Stimulated activated memory B cell treated with anti-CD40 and anti-IgM and Interleukin-4, amounts not matched to agents 10 μg/mL and 1 μg/mL and 100 μg/mL, for 72 hours (primary cell): Measurements from ENCODE around the gene EFNB2.

Source experiments
- ATAC-seq: fragments of 150-1000 bp; cut with Tn5 transposase; 2 replicates; pipeline ENCODE4 v1.10.0; 2021
- H3K27ac Mint-ChIP-seq: one replicate; pipeline ENCODE4 v1.8.0; 2022; ENCODE audit warnings: mild to moderate bottlenecking, mixed read lengths
- H3K27me3 Mint-ChIP-seq: one replicate; pipeline ENCODE4 v1.8.0; 2022; ENCODE audit warnings: mixed read lengths
- H3K36me3 Mint-ChIP-seq: one replicate; pipeline ENCODE4 v1.8.0; 2022; ENCODE audit warnings: mixed read lengths
- H3K4me1 Mint-ChIP-seq: one replicate; pipeline ENCODE4 v1.8.0; 2022; ENCODE audit warnings: mixed read lengths
- H3K4me3 Mint-ChIP-seq: one replicate; pipeline ENCODE4 v1.8.0; 2022; ENCODE audit warnings: mild to moderate bottlenecking, moderate library complexity, mixed read lengths
- H3K9me3 Mint-ChIP-seq: one replicate; pipeline ENCODE4 v1.8.0; 2022; ENCODE audit warnings: mixed read lengths

EFNB2 gene

GRCh38 chr13:106533101-106533942, 2.1 kb downstream of the EFNB2 start:
- no peak overlapping the region for H3K27ac Mint-ChIP-seq
- H3K4me3 Mint-ChIP-seq = peak overlapping the region; percentile 1
- H3K9me3 Mint-ChIP-seq = no peaks in the 10 kb centered on the region
- H3K36me3 Mint-ChIP-seq = no peaks in the 10 kb centered on the region
- ATAC-seq = no peak
- H3K27me3 Mint-ChIP-seq = peaks cover 49% of the 10 kb centered on the region
- peaks cover 21% of the 10 kb centered on the region for H3K4me1 Mint-ChIP-seq

- Mint-ChIP-seq H3K9me3 (no peaks in the 10 kb centered on the region), H3K4me3 (no peak overlapping the region), H3K27me3 (peaks cover 50% of the 10 kb centered on the region), H3K4me1 (peaks cover 21% of the 10 kb centered on the region), H3K27ac (no peak overlapping the region), H3K36me3 (no peaks in the 10 kb centered on the region)
- ATAC-seq = no peak
Observed at GRCh38 chr13:106532111-106532929, 3.1 kb downstream of the EFNB2 start.

GRCh38 chr13:106530980-106531481, 4.4 kb downstream of the EFNB2 start:
- Mint-ChIP-seq H3K27me3 (peaks cover 60% of the 10 kb centered on the region), H3K36me3 (no peaks in the 10 kb centered on the region), H3K4me1 (peaks cover 15% of the 10 kb centered on the region), H3K4me3 (no peak overlapping the region), H3K9me3 (no peaks in the 10 kb centered on the region), H3K27ac (no peak overlapping the region)
- ATAC-seq = no peak

GRCh38 chr13:106530171-106530851, 5.2 kb downstream of the EFNB2 start:
- ATAC-seq = no peak
- no peaks in the 10 kb centered on the region for H3K9me3 Mint-ChIP-seq
- no peaks in the 10 kb centered on the region for H3K36me3 Mint-ChIP-seq
- H3K27ac Mint-ChIP-seq = no peak overlapping the region
- H3K4me3 Mint-ChIP-seq = no peak overlapping the region
- peaks cover 15% of the 10 kb centered on the region for H3K4me1 Mint-ChIP-seq
- H3K27me3 Mint-ChIP-seq = peaks cover 65% of the 10 kb centered on the region

- peaks cover 65% of the 10 kb centered on the region for H3K27me3 Mint-ChIP-seq
- ATAC-seq = no peak
Observed at GRCh38 chr13:106529415-106530170, 5.9 kb downstream of the EFNB2 start.

GRCh38 chr13:106528718-106529414, 6.6 kb downstream of the EFNB2 start:
- Mint-ChIP-seq H3K9me3 (no peaks in the 10 kb centered on the region), H3K4me1 (peaks cover 14% of the 10 kb centered on the region), H3K27me3 (peaks cover 63% of the 10 kb centered on the region), H3K4me3 (no peak overlapping the region), H3K36me3 (no peaks in the 10 kb centered on the region), H3K27ac (no peak overlapping the region)
- no peak for ATAC-seq

More at GRCh38 chr13:106529415-106530170, 5.9 kb downstream of the EFNB2 start:
- Mint-ChIP-seq H3K27ac (no peak overlapping the region), H3K4me1 (peaks cover 15% of the 10 kb centered on the region), H3K36me3 (no peaks in the 10 kb centered on the region), H3K9me3 (no peaks in the 10 kb centered on the region), H3K4me3 (no peak overlapping the region)

GRCh38 chr13:106527826-106528225, 7.6 kb downstream of the EFNB2 start:
- Mint-ChIP-seq H3K27me3 (peaks cover 53% of the 10 kb centered on the region), H3K4me1 (peaks cover 4% of the 10 kb centered on the region), H3K9me3 (no peaks in the 10 kb centered on the region), H3K27ac (no peak overlapping the region), H3K36me3 (no peaks in the 10 kb centered on the region), H3K4me3 (no peak overlapping the region)
- no peak for ATAC-seq

- Mint-ChIP-seq H3K27ac (no peak overlapping the region), H3K4me1 (no peaks in the 10 kb centered on the region), H3K36me3 (no peaks in the 10 kb centered on the region), H3K27me3 (peaks cover 49% of the 10 kb centered on the region), H3K9me3 (no peaks in the 10 kb centered on the region), H3K4me3 (no peak overlapping the region)
- no peak for ATAC-seq
Observed at GRCh38 chr13:106527445-106527801, 8.0 kb downstream of the EFNB2 start.

GRCh38 chr13:106526738-106527444, 8.6 kb downstream of the EFNB2 start:
- Mint-ChIP-seq H3K36me3 (no peaks in the 10 kb centered on the region), H3K27ac (no peak overlapping the region), H3K4me3 (no peak overlapping the region), H3K4me1 (no peaks in the 10 kb centered on the region), H3K9me3 (no peaks in the 10 kb centered on the region), H3K27me3 (peaks cover 48% of the 10 kb centered on the region)
- no peak for ATAC-seq

- Mint-ChIP-seq H3K4me1 (no peaks in the 10 kb centered on the region), H3K4me3 (no peak overlapping the region), H3K9me3 (no peaks in the 10 kb centered on the region), H3K27ac (no peak overlapping the region), H3K27me3 (peaks cover 48% of the 10 kb centered on the region), H3K36me3 (no peaks in the 10 kb centered on the region)
- ATAC-seq = peak; percentile 16
Observed at GRCh38 chr13:106525865-106526264, 9.6 kb downstream of the EFNB2 start.

- Mint-ChIP-seq H3K27ac (no peak overlapping the region), H3K4me1 (no peaks in the 10 kb centered on the region), H3K4me3 (no peak overlapping the region), H3K27me3 (peaks cover 41% of the 10 kb centered on the region), H3K36me3 (no peaks in the 10 kb centered on the region), H3K9me3 (no peaks in the 10 kb centered on the region)
- no peak for ATAC-seq
Observed at GRCh38 chr13:106524108-106524507, 11.4 kb downstream of the EFNB2 start.

GRCh38 chr13:106523576-106523975, 11.9 kb downstream of the EFNB2 start:
- H3K4me1 Mint-ChIP-seq = no peaks in the 10 kb centered on the region
- H3K27ac Mint-ChIP-seq = no peak overlapping the region
- H3K9me3 Mint-ChIP-seq = no peaks in the 10 kb centered on the region
- no peaks in the 10 kb centered on the region for H3K36me3 Mint-ChIP-seq
- no peak for ATAC-seq
- peaks cover 36% of the 10 kb centered on the region for H3K27me3 Mint-ChIP-seq
- no peak overlapping the region for H3K4me3 Mint-ChIP-seq

- Mint-ChIP-seq H3K4me3 (no peak overlapping the region), H3K4me1 (no peaks in the 10 kb centered on the region), H3K27me3 (peaks cover 33% of the 10 kb centered on the region), H3K9me3 (no peaks in the 10 kb centered on the region), H3K27ac (no peak overlapping the region), H3K36me3 (no peaks in the 10 kb centered on the region)
- ATAC-seq = no peak
Observed at GRCh38 chr13:106522898-106523525, 12.4 kb downstream of the EFNB2 start.
